HEK293 (cell line): ENCODE measurements around the gene ASIC4.

Source experiments
- HOXD13 ChIP-seq: sonication (generic); formaldehyde crosslinking; IDR thresholded peaks from 2 replicates; pipeline ENCODE4 v1.8.0; 2022; ENCODE audit warnings: missing genetic modification reagents, borderline replicate concordance
- MEIS1 ChIP-seq: sonication (generic); formaldehyde crosslinking; IDR thresholded peaks from 2 replicates; pipeline ENCODE4 v1.8.1; 2022; ENCODE audit warnings: missing genetic modification reagents, mild to moderate bottlenecking, borderline replicate concordance
- TCF7L2 ChIP-seq: IDR thresholded peaks from 2 replicates; pipeline ENCODE4 v1.6.1; 2011; ENCODE audit warnings: low read depth, mild to moderate bottlenecking, inconsistent platforms, low read length, moderate library complexity, borderline replicate concordance
- ZNF112 ChIP-seq: fragments of 450-650 bp; formaldehyde crosslinking; IDR thresholded peaks from 2 replicates; pipeline ENCODE4 v1.5.0; 2017; ENCODE audit warnings: missing biosample characterization, missing genetic modification characterization
- ZNF121 ChIP-seq: fragments of 450-650 bp; formaldehyde crosslinking; IDR thresholded peaks from 2 replicates; pipeline ENCODE4 v1.5.1; 2016; ENCODE audit warnings: missing biosample characterization, missing genetic modification characterization
- ZNF169 ChIP-seq: fragments of 450-650 bp; formaldehyde crosslinking; IDR thresholded peaks from 2 replicates; pipeline ENCODE4 v1.5.1; 2016; ENCODE audit warnings: missing biosample characterization, missing genetic modification characterization
- ZNF175 ChIP-seq: fragments of 450-650 bp; formaldehyde crosslinking; IDR thresholded peaks from 2 replicates; pipeline ENCODE4 v1.5.1; 2016; ENCODE audit warnings: missing biosample characterization, missing genetic modification characterization
- ZNF214 ChIP-seq: fragments of 450-650 bp; formaldehyde crosslinking; IDR thresholded peaks from 2 replicates; pipeline ENCODE4 v1.5.1; 2017; ENCODE audit warnings: missing biosample characterization, mild to moderate bottlenecking, missing genetic modification characterization, borderline replicate concordance
- ZNF266 ChIP-seq: fragments of 450-650 bp; formaldehyde crosslinking; IDR thresholded peaks from 2 replicates; pipeline ENCODE4 v1.5.1; 2016; ENCODE audit warnings: missing biosample characterization, missing genetic modification characterization, low read depth
- ZNF37A ChIP-seq: fragments of 450-650 bp; IDR thresholded peaks from 2 replicates; pipeline ENCODE4 v1.5.1; 2018; ENCODE audit warnings: missing biosample characterization, missing genetic modification characterization
- ZNF416 ChIP-seq: fragments of 450-650 bp; formaldehyde crosslinking; IDR thresholded peaks from 2 replicates; pipeline ENCODE4 v1.5.1; 2016; ENCODE audit warnings: missing biosample characterization, missing genetic modification characterization
- ZNF501 ChIP-seq: fragments of 450-650 bp; formaldehyde crosslinking; IDR thresholded peaks from 2 replicates; pipeline ENCODE4 v1.5.1; 2016; ENCODE audit warnings: missing biosample characterization, missing genetic modification characterization
- ZNF549 ChIP-seq: fragments of 450-650 bp; IDR thresholded peaks from 2 replicates; pipeline ENCODE4 v1.5.1; 2018; ENCODE audit warnings: missing biosample characterization, missing genetic modification characterization, mild to moderate bottlenecking, inconsistent platforms, moderate library complexity
- ZNF629 ChIP-seq: fragments of 450-650 bp; formaldehyde crosslinking; IDR thresholded peaks from 2 replicates; pipeline ENCODE4 v1.5.1; 2017; ENCODE audit warnings: missing biosample characterization, missing genetic modification characterization
- ZNF843 ChIP-seq: fragments of 450-650 bp; formaldehyde crosslinking; IDR thresholded peaks from 2 replicates; pipeline ENCODE4 v1.5.1; 2016; ENCODE audit warnings: missing biosample characterization, missing genetic modification characterization
- ZXDB ChIP-seq: fragments of 450-650 bp; formaldehyde crosslinking; IDR thresholded peaks from 2 replicates; pipeline ENCODE4 v1.5.1; 2016; ENCODE audit warnings: missing biosample characterization, missing genetic modification characterization
- TF ChIP-seq, protein P1 (sequence below): fragments of 450-650 bp; formaldehyde crosslinking; IDR thresholded peaks from 2 replicates; pipeline ENCODE4 v1.5.1; 2016; ENCODE audit warnings: missing biosample characterization, missing genetic modification characterization, borderline replicate concordance
- TF ChIP-seq, protein P2 (sequence below): fragments of 450-650 bp; formaldehyde crosslinking; IDR thresholded peaks from 2 replicates; pipeline ENCODE4 v1.5.1; 2016; ENCODE audit warnings: missing biosample characterization, missing genetic modification characterization, low read depth
- TF ChIP-seq, protein P3 (sequence below): fragments of 450-650 bp; formaldehyde crosslinking; IDR thresholded peaks from 2 replicates; pipeline ENCODE4 v1.5.1; 2016; ENCODE audit warnings: missing biosample characterization, missing genetic modification characterization, borderline replicate concordance
- TF ChIP-seq, protein P4 (sequence below): fragments of 450-650 bp; formaldehyde crosslinking; conservative IDR thresholded peaks from 2 replicates; pipeline ENCODE4 v1.5.1; 2016; ENCODE audit warnings: low read depth, missing biosample characterization, missing genetic modification characterization
- TF ChIP-seq, protein P5 (sequence below): fragments of 450-650 bp; formaldehyde crosslinking; IDR thresholded peaks from 2 replicates; pipeline ENCODE4 v1.5.1; 2016; ENCODE audit warnings: missing biosample characterization, missing genetic modification characterization

Gene ASIC4

DNA sequence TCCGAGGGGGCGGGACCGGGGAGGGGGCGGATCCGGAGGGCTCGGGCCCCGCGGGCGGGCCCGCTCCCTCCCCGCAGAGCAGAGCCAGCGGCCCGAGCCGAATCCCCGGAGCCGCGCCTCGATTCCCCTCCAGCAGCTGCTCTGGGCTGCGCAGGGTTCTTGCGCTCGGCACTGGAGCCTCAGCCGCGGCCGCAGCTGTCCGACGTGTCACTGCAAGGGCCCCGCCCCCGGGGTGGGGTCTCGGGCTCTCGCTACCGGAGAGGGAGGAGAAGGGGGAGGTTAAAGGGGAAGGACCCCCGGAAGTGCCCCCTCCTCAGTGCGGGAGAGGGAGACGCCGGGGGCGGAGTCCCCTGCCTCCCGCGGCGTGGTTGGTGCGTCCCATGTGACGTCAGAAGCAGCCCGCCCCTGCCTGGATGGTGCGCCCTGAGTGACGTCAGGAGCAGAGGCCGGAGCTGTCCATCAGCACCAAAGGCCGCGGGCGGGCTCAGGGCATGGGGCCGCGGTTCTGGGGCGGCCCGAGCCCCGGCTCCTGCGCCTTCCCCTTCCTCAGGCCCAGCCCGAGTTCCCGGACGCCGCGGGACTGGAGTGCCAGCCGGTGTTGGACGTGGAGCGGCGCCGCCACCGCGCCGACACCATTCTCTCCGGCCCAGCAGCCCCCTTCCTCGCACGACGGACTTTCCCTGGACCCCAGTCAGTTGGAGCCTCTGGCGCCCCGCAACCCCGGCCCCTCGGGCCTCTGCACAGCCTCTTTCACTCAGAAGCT is 29.5 kb downstream of the ASIC4 start, which contains the start of the genes CHPF and TMEM198 (continued):
- TF ChIP-seq, protein P1, sequence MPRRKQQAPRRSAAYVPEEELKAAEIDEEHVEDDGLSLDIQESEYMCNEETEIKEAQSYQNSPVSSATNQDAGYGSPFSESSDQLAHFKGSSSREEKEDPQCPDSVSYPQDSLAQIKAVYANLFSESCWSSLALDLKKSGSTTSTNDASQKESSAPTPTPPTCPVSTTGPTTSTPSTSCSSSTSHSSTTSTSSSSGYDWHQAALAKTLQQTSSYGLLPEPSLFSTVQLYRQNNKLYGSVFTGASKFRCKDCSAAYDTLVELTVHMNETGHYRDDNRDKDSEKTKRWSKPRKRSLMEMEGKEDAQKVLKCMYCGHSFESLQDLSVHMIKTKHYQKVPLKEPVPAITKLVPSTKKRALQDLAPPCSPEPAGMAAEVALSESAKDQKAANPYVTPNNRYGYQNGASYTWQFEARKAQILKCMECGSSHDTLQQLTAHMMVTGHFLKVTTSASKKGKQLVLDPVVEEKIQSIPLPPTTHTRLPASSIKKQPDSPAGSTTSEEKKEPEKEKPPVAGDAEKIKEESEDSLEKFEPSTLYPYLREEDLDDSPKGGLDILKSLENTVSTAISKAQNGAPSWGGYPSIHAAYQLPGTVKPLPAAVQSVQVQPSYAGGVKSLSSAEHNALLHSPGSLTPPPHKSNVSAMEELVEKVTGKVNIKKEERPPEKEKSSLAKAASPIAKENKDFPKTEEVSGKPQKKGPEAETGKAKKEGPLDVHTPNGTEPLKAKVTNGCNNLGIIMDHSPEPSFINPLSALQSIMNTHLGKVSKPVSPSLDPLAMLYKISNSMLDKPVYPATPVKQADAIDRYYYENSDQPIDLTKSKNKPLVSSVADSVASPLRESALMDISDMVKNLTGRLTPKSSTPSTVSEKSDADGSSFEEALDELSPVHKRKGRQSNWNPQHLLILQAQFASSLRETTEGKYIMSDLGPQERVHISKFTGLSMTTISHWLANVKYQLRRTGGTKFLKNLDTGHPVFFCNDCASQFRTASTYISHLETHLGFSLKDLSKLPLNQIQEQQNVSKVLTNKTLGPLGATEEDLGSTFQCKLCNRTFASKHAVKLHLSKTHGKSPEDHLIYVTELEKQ, result no peak
- no peak for TF ChIP-seq ZNF416 (tag by site-specific recombination)
- no peak for TF ChIP-seq ZNF549 (tag by site-specific recombination)
- TF ChIP-seq ZNF214, result no peak
- no peak for TF ChIP-seq ZNF112 (tag by site-specific recombination)
- TF ChIP-seq, protein P2, sequence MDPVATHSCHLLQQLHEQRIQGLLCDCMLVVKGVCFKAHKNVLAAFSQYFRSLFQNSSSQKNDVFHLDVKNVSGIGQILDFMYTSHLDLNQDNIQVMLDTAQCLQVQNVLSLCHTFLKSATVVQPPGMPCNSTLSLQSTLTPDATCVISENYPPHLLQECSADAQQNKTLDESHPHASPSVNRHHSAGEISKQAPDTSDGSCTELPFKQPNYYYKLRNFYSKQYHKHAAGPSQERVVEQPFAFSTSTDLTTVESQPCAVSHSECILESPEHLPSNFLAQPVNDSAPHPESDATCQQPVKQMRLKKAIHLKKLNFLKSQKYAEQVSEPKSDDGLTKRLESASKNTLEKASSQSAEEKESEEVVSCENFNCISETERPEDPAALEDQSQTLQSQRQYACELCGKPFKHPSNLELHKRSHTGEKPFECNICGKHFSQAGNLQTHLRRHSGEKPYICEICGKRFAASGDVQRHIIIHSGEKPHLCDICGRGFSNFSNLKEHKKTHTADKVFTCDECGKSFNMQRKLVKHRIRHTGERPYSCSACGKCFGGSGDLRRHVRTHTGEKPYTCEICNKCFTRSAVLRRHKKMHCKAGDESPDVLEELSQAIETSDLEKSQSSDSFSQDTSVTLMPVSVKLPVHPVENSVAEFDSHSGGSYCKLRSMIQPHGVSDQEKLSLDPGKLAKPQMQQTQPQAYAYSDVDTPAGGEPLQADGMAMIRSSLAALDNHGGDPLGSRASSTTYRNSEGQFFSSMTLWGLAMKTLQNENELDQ (tag by site-specific recombination), result no peak
- TF ChIP-seq, protein P3, sequence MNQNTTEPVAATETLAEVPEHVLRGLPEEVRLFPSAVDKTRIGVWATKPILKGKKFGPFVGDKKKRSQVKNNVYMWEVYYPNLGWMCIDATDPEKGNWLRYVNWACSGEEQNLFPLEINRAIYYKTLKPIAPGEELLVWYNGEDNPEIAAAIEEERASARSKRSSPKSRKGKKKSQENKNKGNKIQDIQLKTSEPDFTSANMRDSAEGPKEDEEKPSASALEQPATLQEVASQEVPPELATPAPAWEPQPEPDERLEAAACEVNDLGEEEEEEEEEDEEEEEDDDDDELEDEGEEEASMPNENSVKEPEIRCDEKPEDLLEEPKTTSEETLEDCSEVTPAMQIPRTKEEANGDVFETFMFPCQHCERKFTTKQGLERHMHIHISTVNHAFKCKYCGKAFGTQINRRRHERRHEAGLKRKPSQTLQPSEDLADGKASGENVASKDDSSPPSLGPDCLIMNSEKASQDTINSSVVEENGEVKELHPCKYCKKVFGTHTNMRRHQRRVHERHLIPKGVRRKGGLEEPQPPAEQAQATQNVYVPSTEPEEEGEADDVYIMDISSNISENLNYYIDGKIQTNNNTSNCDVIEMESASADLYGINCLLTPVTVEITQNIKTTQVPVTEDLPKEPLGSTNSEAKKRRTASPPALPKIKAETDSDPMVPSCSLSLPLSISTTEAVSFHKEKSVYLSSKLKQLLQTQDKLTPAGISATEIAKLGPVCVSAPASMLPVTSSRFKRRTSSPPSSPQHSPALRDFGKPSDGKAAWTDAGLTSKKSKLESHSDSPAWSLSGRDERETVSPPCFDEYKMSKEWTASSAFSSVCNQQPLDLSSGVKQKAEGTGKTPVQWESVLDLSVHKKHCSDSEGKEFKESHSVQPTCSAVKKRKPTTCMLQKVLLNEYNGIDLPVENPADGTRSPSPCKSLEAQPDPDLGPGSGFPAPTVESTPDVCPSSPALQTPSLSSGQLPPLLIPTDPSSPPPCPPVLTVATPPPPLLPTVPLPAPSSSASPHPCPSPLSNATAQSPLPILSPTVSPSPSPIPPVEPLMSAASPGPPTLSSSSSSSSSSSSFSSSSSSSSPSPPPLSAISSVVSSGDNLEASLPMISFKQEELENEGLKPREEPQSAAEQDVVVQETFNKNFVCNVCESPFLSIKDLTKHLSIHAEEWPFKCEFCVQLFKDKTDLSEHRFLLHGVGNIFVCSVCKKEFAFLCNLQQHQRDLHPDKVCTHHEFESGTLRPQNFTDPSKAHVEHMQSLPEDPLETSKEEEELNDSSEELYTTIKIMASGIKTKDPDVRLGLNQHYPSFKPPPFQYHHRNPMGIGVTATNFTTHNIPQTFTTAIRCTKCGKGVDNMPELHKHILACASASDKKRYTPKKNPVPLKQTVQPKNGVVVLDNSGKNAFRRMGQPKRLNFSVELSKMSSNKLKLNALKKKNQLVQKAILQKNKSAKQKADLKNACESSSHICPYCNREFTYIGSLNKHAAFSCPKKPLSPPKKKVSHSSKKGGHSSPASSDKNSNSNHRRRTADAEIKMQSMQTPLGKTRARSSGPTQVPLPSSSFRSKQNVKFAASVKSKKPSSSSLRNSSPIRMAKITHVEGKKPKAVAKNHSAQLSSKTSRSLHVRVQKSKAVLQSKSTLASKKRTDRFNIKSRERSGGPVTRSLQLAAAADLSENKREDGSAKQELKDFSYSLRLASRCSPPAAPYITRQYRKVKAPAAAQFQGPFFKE, result no peak
- no peak for TF ChIP-seq MEIS1 (CRISPR knock-in tag)
- no peak for TF ChIP-seq ZNF266
- TF ChIP-seq ZNF629 (tag by site-specific recombination), result peak; percentile 99
- TF ChIP-seq, protein P4, sequence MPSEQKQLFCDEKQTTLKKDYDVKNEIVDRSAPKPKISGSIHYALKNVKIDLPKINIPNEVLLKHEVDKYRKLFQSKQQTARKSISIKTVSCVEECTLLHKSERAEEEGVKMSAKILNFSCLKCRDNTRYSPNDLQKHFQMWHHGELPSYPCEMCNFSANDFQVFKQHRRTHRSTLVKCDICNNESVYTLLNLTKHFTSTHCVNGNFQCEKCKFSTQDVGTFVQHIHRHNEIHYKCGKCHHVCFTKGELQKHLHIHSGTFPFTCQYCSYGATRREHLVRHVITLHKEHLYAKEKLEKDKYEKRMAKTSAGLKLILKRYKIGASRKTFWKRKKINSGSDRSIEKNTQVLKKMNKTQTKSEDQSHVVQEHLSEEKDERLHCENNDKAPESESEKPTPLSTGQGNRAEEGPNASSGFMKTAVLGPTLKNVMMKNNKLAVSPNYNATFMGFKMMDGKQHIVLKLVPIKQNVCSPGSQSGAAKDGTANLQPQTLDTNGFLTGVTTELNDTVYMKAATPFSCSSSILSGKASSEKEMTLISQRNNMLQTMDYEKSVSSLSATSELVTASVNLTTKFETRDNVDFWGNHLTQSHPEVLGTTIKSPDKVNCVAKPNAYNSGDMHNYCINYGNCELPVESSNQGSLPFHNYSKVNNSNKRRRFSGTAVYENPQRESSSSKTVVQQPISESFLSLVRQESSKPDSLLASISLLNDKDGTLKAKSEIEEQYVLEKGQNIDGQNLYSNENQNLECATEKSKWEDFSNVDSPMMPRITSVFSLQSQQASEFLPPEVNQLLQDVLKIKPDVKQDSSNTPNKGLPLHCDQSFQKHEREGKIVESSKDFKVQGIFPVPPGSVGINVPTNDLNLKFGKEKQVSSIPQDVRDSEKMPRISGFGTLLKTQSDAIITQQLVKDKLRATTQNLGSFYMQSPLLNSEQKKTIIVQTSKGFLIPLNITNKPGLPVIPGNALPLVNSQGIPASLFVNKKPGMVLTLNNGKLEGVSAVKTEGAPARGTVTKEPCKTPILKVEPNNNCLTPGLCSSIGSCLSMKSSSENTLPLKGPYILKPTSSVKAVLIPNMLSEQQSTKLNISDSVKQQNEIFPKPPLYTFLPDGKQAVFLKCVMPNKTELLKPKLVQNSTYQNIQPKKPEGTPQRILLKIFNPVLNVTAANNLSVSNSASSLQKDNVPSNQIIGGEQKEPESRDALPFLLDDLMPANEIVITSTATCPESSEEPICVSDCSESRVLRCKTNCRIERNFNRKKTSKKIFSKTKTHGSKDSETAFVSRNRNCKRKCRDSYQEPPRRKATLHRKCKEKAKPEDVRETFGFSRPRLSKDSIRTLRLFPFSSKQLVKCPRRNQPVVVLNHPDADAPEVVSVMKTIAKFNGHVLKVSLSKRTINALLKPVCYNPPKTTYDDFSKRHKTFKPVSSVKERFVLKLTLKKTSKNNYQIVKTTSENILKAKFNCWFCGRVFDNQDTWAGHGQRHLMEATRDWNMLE (tag by site-specific recombination), result 0 out of 2 replicates have a peak, but pooled peaks have one; percentile 36
- TF ChIP-seq, protein P5, sequence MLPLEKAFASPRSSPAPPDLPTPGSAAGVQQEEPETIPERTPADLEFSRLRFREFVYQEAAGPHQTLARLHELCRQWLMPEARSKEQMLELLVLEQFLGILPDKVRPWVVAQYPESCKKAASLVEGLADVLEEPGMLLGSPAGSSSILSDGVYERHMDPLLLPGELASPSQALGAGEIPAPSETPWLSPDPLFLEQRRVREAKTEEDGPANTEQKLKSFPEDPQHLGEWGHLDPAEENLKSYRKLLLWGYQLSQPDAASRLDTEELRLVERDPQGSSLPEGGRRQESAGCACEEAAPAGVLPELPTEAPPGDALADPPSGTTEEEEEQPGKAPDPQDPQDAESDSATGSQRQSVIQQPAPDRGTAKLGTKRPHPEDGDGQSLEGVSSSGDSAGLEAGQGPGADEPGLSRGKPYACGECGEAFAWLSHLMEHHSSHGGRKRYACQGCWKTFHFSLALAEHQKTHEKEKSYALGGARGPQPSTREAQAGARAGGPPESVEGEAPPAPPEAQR (tag by site-specific recombination), result no peak
- no peak for TF ChIP-seq ZNF175
- 0 out of 2 replicates have a peak, but pooled peaks have one; percentile 37 for TF ChIP-seq ZNF501 (tag by site-specific recombination)
- TF ChIP-seq TCF7L2, result no peak
- no peak for TF ChIP-seq ZNF121 (tag by site-specific recombination)
- TF ChIP-seq HOXD13 (CRISPR knock-in tag), result no peak
- TF ChIP-seq ZNF37A, result no peak
- no peak for TF ChIP-seq ZNF843
- peak; percentile 65 for TF ChIP-seq ZXDB
- no peak for TF ChIP-seq ZNF169 (tag by site-specific recombination)
